HEK293T (cell line): ENCODE results near the gene SNX20.

Experiments used
- ARNT ChIP-seq: fragments of 450-650 bp; IDR thresholded peaks from 2 replicates; pipeline ENCODE4 v1.6.1; 2017; ENCODE audit warnings: mild to moderate bottlenecking
- BHLHE40 ChIP-seq: fragments of 450-650 bp; IDR thresholded peaks from 2 replicates; pipeline ENCODE4 v1.6.1; 2016; ENCODE audit warnings: mild to moderate bottlenecking, moderate library complexity, borderline replicate concordance
- CTBP1 ChIP-seq: fragments of 450-650 bp; IDR thresholded peaks from 2 replicates; pipeline ENCODE4 v1.6.1; 2016; ENCODE audit warnings: borderline replicate concordance
- HDGF ChIP-seq: fragments of 450-650 bp; IDR thresholded peaks from 2 replicates; pipeline ENCODE4 v1.6.1; 2017; ENCODE audit warnings: antibody characterized with exemption, borderline replicate concordance
- L3MBTL2 ChIP-seq: fragments of 450-650 bp; conservative IDR thresholded peaks from 2 replicates; pipeline ENCODE4 v1.6.1; 2016; ENCODE audit warnings: mild to moderate bottlenecking
- LEF1 ChIP-seq: fragments of 450-650 bp; IDR thresholded peaks from 2 replicates; pipeline ENCODE4 v1.6.1; 2017; ENCODE audit warnings: mild to moderate bottlenecking, borderline replicate concordance
- NFRKB ChIP-seq: fragments of 450-650 bp; IDR thresholded peaks from 2 replicates; pipeline ENCODE4 v1.6.1; 2016; ENCODE audit warnings: mild to moderate bottlenecking, moderate library complexity
- PKNOX1 ChIP-seq: fragments of 450-650 bp; IDR thresholded peaks from 2 replicates; pipeline ENCODE4 v1.6.1; 2016
- SP1 ChIP-seq: fragments of 450-650 bp; IDR thresholded peaks from 2 replicates; pipeline ENCODE4 v1.6.1; 2017
- SUZ12 ChIP-seq: fragments of 450-650 bp; IDR thresholded peaks from 2 replicates; pipeline ENCODE4 v1.6.1; 2016; ENCODE audit warnings: mild to moderate bottlenecking
- TARDBP ChIP-seq: fragments of 450-650 bp; IDR thresholded peaks from 2 replicates; pipeline ENCODE4 v1.6.1; 2016
- ZNF384 ChIP-seq: fragments of 450-650 bp; IDR thresholded peaks from 2 replicates; pipeline ENCODE4 v1.6.1; 2016

DNA sequence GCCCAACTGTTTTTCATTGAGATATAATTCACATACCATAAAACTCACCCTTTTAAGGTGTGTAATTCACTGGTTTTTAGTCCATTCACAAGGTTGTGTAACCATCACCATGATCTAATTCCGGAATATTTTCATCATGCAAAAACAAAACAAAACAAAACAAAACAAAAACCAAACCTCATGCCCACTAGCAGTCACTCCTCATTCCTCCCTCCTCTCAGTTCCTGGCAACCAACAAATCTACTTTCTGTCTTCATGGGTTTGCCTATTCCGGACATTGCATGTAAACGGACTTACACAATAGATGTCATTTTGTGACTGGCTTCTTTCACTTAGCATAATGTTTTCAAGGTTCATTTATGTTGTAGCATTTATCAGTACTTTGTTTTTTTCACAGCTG, 7.8 kb upstream of the SNX20 start:
- TF ChIP-seq ZNF384 (no peak), CTBP1 (no peak), L3MBTL2 (no peak), SP1 (no peak), NFRKB (no peak), SUZ12 (no peak), ARNT (no peak), LEF1 (no peak), BHLHE40 (no peak), TARDBP (no peak), PKNOX1 (no peak), HDGF (no peak)
